Measurements from ENCODE around the gene UGT2B10.

The UGT2B10 gene

GRCh38 chr4:68850293-68850692 lies 34.5 kb downstream of the UGT2B10 start:
- TF ChIP-seq REST (IDR thresholded peaks at IDR 0.05; ENCODE audit: low read depth) (no peak), CEBPB (IDR thresholded peaks at IDR 0.05) (no peak), EGR1 (IDR thresholded peaks at IDR 0.05) (no peak), RAD21 (IDR thresholded peaks at IDR 0.05; ENCODE audit: low read depth) (no peak), ZBTB7A (IDR thresholded peaks at IDR 0.05; ENCODE audit: low read depth) (no peak), TCF12 (IDR thresholded peaks at IDR 0.05; ENCODE audit: low read depth) (no peak), YY1 (IDR thresholded peaks at IDR 0.05; ENCODE audit: low read depth) (no peak), USF1 (IDR thresholded peaks at IDR 0.05) (no peak), TAF1 (IDR thresholded peaks at IDR 0.05; ENCODE audit: low read depth) (no peak), EP300 (IDR thresholded peaks at IDR 0.05; ENCODE audit: borderline replicate concordance) (no peak)

- TF ChIP-seq EGR1 (IDR thresholded peaks at IDR 0.05) (no peak), FOXM1 (IDR thresholded peaks at IDR 0.05; ENCODE audit: borderline replicate concordance, low read depth) (no peak), ZBTB7A (IDR thresholded peaks at IDR 0.05; ENCODE audit: low read depth) (no peak), CEBPB (IDR thresholded peaks at IDR 0.05) (no peak), RAD21 (IDR thresholded peaks at IDR 0.05; ENCODE audit: low read depth) (no peak), TCF12 (IDR thresholded peaks at IDR 0.05; ENCODE audit: low read depth) (no peak), EP300 (IDR thresholded peaks at IDR 0.05; ENCODE audit: borderline replicate concordance) (no peak), TEAD4 (IDR thresholded peaks at IDR 0.05) (no peak), CREB1 (IDR thresholded peaks at IDR 0.05; ENCODE audit: low read depth) (no peak)
- TF ChIP-seq, protein P1, sequence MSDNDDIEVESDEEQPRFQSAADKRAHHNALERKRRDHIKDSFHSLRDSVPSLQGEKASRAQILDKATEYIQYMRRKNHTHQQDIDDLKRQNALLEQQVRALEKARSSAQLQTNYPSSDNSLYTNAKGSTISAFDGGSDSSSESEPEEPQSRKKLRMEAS (IDR thresholded peaks at IDR 0.05), result no peak
These were observed 40.0 kb downstream of the UGT2B10 start for GRCh38 chr4:68855771-68856170.

DNA sequence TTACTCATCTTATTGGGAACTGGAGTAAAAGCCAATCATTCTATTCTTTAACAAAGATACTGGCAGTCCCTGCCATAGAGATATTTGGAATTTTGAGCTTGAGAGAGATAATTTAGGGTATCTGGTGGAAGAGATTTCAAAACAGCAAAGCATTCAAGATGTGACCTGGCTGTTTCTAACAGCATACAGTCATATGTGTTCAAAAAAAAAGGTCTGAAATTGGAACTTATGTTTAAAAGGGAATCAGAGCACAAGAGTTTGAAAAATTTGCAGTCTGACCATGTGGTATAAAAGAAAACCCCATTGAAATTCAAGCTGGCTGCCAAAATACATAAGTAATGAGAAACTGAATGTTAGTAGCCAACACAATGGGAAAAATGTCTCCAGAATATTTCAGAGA lies 42.2 kb downstream of the UGT2B10 start:
- TF ChIP-seq CEBPB (IDR thresholded peaks at IDR 0.05) (no peak), TEAD4 (IDR thresholded peaks at IDR 0.05) (no peak), CREB1 (IDR thresholded peaks at IDR 0.05; ENCODE audit: low read depth) (no peak), TAF1 (IDR thresholded peaks at IDR 0.05; ENCODE audit: low read depth) (no peak), EP300 (IDR thresholded peaks at IDR 0.05; ENCODE audit: borderline replicate concordance) (no peak), REST (IDR thresholded peaks at IDR 0.05; ENCODE audit: low read depth) (no peak), EGR1 (IDR thresholded peaks at IDR 0.05) (no peak), ZBTB7A (IDR thresholded peaks at IDR 0.05; ENCODE audit: low read depth) (no peak), NFIC (IDR thresholded peaks at IDR 0.05) (no peak), TCF12 (IDR thresholded peaks at IDR 0.05; ENCODE audit: low read depth) (no peak), USF1 (IDR thresholded peaks at IDR 0.05) (no peak), RAD21 (IDR thresholded peaks at IDR 0.05; ENCODE audit: low read depth) (no peak), FOXM1 (IDR thresholded peaks at IDR 0.05; ENCODE audit: borderline replicate concordance, low read depth) (no peak), YY1 (IDR thresholded peaks at IDR 0.05; ENCODE audit: low read depth) (no peak)
- TF ChIP-seq, protein P1 (IDR thresholded peaks at IDR 0.05), result no peak

- no peak for TF ChIP-seq USF1 (IDR thresholded peaks at IDR 0.05)
- no peak for TF ChIP-seq TEAD4 (IDR thresholded peaks at IDR 0.05)
- TF ChIP-seq RAD21 (IDR thresholded peaks at IDR 0.05; ENCODE audit: low read depth), result no peak
- no peak for TF ChIP-seq CEBPB (IDR thresholded peaks at IDR 0.05)
- TF ChIP-seq FOXM1 (IDR thresholded peaks at IDR 0.05; ENCODE audit: borderline replicate concordance, low read depth), result no peak
- no peak for TF ChIP-seq CREB1 (IDR thresholded peaks at IDR 0.05; ENCODE audit: low read depth)
- TF ChIP-seq YY1 (IDR thresholded peaks at IDR 0.05; ENCODE audit: low read depth), result no peak
- TF ChIP-seq TCF12 (IDR thresholded peaks at IDR 0.05; ENCODE audit: low read depth), result no peak
- TF ChIP-seq EP300 (IDR thresholded peaks at IDR 0.05; ENCODE audit: borderline replicate concordance), result no peak
- TF ChIP-seq ZBTB7A (IDR thresholded peaks at IDR 0.05; ENCODE audit: low read depth), result no peak
- TF ChIP-seq EGR1 (IDR thresholded peaks at IDR 0.05), result no peak
- no peak for TF ChIP-seq TAF1 (IDR thresholded peaks at IDR 0.05; ENCODE audit: low read depth)
- TF ChIP-seq, protein P1 (IDR thresholded peaks at IDR 0.05), result no peak
- no peak for TF ChIP-seq NFIC (IDR thresholded peaks at IDR 0.05)
- TF ChIP-seq REST (IDR thresholded peaks at IDR 0.05; ENCODE audit: low read depth), result no peak
These were observed 43.9 kb downstream of the UGT2B10 start for GRCh38 chr4:68859655-68860054.
